HCT116 (cell line): ENCODE results near the gene CDK14.

ENCODE experiments used
- CBX3 ChIP-seq: IDR thresholded peaks from 2 replicates; pipeline ENCODE4 v1.6.1; 2012; ENCODE audit warnings: low read depth
- CEBPB ChIP-seq: IDR thresholded peaks from 2 replicates; pipeline ENCODE4 v1.6.1; 2012; ENCODE audit warnings: low read depth
- ELF1 ChIP-seq: IDR thresholded peaks from 2 replicates; pipeline ENCODE4 v1.6.1; 2012; ENCODE audit warnings: low read depth, borderline replicate concordance
- EZH2 ChIP-seq: fragments of 200-600 bp; sonication (generic); IDR thresholded peaks from 2 replicates; pipeline ENCODE4 v1.6.1; 2017; ENCODE audit warnings: antibody characterized with exemption, mixed run types
- POLR2A ChIP-seq: IDR thresholded peaks from 2 replicates; pipeline ENCODE4 v1.7.0; 2011; ENCODE audit warnings: borderline replicate concordance; ENCODE audit not compliant: insufficient read depth, insufficient read length; ENCODE audit errors: extremely low read depth
- POLR2AphosphoS5 ChIP-seq: IDR thresholded peaks from 2 replicates; pipeline ENCODE4 v1.6.1; 2011; ENCODE audit warnings: mild to moderate bottlenecking, low read depth, low read length, moderate library complexity
- SIN3A ChIP-seq: IDR thresholded peaks from 2 replicates; pipeline ENCODE4 v1.6.1; 2012; ENCODE audit warnings: low read depth
- SP1 ChIP-seq: IDR thresholded peaks from 2 replicates; pipeline ENCODE4 v1.6.1; 2012; ENCODE audit warnings: low read depth
- YY1 ChIP-seq: IDR thresholded peaks from 2 replicates; pipeline ENCODE4 v1.6.1; 2011; ENCODE audit warnings: low read length, low read depth, moderate library complexity, mild to moderate bottlenecking; ENCODE audit not compliant: insufficient replicate concordance; ENCODE audit errors: extremely low read depth
- ZFX ChIP-seq: fragments of 450-650 bp; IDR thresholded peaks from 2 replicates; pipeline ENCODE4 v1.6.1; 2017
- TF ChIP-seq, protein P1 (sequence below): IDR thresholded peaks from 2 replicates; pipeline ENCODE4 v1.6.1; 2012
- TF ChIP-seq, protein P2 (sequence below), 3 experiments: fragments of 200-600 bp in 1 of 3; sonication (generic) in 1 of 3; IDR thresholded peaks in 2 of 3; conservative IDR thresholded peaks in 1 of 3; 2 replicates each; pipeline ENCODE4 v1.5.1; 2012 to 2017; ENCODE audit warnings: low read depth in 2 of 3, low read length in 2 of 3, antibody characterized with exemption in 1 of 3, borderline replicate concordance in 1 of 3, control low read depth in 1 of 3, mild to moderate bottlenecking in 1 of 3, mixed read lengths in 1 of 3, mixed run types in 1 of 3, moderate library complexity in 1 of 3; ENCODE audit not compliant: insufficient read depth in 1 of 3
- TF ChIP-seq, protein P3 (sequence below): IDR thresholded peaks from 2 replicates; pipeline ENCODE4 v1.6.1; 2011; ENCODE audit warnings: mild to moderate bottlenecking, low read length, moderate library complexity; ENCODE audit not compliant: insufficient replicate concordance; ENCODE audit errors: extremely low read depth
- TF ChIP-seq, protein P4 (sequence below): IDR thresholded peaks from 2 replicates; pipeline ENCODE4 v1.6.1; 2012; ENCODE audit warnings: low read depth

DNA sequence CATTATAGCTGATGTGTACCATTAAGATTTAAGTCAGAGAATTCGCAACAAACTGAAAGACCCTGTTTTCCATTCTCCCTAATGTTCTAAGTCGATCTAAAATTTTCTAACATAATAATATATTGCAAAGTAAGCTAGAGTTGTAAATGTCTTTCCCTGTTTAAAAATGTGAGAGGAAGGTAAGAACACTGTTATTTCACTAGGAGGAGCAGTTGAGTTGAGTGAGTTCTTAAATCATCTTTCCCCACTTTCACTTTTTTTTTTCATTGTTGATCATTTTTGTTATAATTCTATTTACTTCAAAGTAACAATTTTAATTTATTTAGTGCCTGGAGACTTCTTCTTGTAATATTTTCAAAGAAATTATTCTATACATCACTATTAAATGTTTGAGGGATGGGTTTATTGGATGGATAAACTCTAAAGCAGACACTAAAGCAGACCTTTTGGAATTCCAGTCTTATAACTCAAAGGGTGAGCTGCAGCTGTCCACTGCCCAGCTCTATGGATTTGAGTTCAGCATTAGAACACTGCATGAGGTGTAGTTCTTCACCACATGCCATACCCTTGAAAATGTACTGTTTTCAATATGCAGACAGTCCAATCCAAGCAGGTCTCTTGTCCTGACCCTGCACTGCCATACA is 486.9 kb downstream of the CDK14 start:
- no peak for TF ChIP-seq POLR2AphosphoS5
- no peak for TF ChIP-seq SP1
- TF ChIP-seq YY1 = no peak
- TF ChIP-seq, protein P1, sequence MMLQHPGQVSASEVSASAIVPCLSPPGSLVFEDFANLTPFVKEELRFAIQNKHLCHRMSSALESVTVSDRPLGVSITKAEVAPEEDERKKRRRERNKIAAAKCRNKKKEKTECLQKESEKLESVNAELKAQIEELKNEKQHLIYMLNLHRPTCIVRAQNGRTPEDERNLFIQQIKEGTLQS = no peak
- TF ChIP-seq, protein P2, sequence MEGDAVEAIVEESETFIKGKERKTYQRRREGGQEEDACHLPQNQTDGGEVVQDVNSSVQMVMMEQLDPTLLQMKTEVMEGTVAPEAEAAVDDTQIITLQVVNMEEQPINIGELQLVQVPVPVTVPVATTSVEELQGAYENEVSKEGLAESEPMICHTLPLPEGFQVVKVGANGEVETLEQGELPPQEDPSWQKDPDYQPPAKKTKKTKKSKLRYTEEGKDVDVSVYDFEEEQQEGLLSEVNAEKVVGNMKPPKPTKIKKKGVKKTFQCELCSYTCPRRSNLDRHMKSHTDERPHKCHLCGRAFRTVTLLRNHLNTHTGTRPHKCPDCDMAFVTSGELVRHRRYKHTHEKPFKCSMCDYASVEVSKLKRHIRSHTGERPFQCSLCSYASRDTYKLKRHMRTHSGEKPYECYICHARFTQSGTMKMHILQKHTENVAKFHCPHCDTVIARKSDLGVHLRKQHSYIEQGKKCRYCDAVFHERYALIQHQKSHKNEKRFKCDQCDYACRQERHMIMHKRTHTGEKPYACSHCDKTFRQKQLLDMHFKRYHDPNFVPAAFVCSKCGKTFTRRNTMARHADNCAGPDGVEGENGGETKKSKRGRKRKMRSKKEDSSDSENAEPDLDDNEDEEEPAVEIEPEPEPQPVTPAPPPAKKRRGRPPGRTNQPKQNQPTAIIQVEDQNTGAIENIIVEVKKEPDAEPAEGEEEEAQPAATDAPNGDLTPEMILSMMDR (IDR thresholded peaks at IDR 0.05 in 2 of 3, conservative IDR thresholded peaks at IDR 0.05 in 1 of 3; ENCODE audit: borderline replicate concordance in 1 of 3, insufficient read depth in 1 of 3, low read depth in 2 of 3, low read length in 2 of 3) = peak; percentile 32 to 52 (median 39); a peak in 4 of 6 replicates
- TF ChIP-seq CBX3 = no peak
- no peak for TF ChIP-seq EZH2
- TF ChIP-seq, protein P3, sequence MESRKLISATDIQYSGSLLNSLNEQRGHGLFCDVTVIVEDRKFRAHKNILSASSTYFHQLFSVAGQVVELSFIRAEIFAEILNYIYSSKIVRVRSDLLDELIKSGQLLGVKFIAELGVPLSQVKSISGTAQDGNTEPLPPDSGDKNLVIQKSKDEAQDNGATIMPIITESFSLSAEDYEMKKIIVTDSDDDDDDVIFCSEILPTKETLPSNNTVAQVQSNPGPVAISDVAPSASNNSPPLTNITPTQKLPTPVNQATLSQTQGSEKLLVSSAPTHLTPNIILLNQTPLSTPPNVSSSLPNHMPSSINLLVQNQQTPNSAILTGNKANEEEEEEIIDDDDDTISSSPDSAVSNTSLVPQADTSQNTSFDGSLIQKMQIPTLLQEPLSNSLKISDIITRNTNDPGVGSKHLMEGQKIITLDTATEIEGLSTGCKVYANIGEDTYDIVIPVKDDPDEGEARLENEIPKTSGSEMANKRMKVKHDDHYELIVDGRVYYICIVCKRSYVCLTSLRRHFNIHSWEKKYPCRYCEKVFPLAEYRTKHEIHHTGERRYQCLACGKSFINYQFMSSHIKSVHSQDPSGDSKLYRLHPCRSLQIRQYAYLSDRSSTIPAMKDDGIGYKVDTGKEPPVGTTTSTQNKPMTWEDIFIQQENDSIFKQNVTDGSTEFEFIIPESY = no peak
- TF ChIP-seq, protein P4, sequence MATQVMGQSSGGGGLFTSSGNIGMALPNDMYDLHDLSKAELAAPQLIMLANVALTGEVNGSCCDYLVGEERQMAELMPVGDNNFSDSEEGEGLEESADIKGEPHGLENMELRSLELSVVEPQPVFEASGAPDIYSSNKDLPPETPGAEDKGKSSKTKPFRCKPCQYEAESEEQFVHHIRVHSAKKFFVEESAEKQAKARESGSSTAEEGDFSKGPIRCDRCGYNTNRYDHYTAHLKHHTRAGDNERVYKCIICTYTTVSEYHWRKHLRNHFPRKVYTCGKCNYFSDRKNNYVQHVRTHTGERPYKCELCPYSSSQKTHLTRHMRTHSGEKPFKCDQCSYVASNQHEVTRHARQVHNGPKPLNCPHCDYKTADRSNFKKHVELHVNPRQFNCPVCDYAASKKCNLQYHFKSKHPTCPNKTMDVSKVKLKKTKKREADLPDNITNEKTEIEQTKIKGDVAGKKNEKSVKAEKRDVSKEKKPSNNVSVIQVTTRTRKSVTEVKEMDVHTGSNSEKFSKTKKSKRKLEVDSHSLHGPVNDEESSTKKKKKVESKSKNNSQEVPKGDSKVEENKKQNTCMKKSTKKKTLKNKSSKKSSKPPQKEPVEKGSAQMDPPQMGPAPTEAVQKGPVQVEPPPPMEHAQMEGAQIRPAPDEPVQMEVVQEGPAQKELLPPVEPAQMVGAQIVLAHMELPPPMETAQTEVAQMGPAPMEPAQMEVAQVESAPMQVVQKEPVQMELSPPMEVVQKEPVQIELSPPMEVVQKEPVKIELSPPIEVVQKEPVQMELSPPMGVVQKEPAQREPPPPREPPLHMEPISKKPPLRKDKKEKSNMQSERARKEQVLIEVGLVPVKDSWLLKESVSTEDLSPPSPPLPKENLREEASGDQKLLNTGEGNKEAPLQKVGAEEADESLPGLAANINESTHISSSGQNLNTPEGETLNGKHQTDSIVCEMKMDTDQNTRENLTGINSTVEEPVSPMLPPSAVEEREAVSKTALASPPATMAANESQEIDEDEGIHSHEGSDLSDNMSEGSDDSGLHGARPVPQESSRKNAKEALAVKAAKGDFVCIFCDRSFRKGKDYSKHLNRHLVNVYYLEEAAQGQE = no peak
- TF ChIP-seq CEBPB = no peak
- TF ChIP-seq ELF1 = no peak
- TF ChIP-seq SIN3A = no peak
- no peak for TF ChIP-seq ZFX
- TF ChIP-seq POLR2A = no peak
